Measurements from ENCODE around the gene ST6GALNAC6.

The ST6GALNAC6 gene

GRCh38 chr9:127930231-127931091 is 31.1 kb upstream of the ST6GALNAC6 start, which contains the start of gene PIP5KL1:
Gene PIP5KL1 (minus strand): TSS chr9:127930777. CDS start chr9:127930752, 25 bp downstream.
- Histone ChIP-seq H3K9me3 (no peaks in the 10 kb centered on the region), H3K36me3 (peaks cover 2% of the 10 kb centered on the region), H3K27me3 (peaks cover 67% of the 10 kb centered on the region), H3K4me3 (ENCODE audit: low read depth in 1 of 2, low read length in 1 of 2) (peak within 1 kb of the TSS; percentile 45 to 65), H3K4me1 (ENCODE audit: control insufficient read depth in 1 of 2, insufficient read depth in 1 of 2, low read depth in 1 of 2, low read length in 1 of 2) (peaks cover 23 to 28% of the 10 kb centered on the region in 2 experiments), H3K27ac (no peak within 1 kb of the TSS)
- TF ChIP-seq, protein P1, sequence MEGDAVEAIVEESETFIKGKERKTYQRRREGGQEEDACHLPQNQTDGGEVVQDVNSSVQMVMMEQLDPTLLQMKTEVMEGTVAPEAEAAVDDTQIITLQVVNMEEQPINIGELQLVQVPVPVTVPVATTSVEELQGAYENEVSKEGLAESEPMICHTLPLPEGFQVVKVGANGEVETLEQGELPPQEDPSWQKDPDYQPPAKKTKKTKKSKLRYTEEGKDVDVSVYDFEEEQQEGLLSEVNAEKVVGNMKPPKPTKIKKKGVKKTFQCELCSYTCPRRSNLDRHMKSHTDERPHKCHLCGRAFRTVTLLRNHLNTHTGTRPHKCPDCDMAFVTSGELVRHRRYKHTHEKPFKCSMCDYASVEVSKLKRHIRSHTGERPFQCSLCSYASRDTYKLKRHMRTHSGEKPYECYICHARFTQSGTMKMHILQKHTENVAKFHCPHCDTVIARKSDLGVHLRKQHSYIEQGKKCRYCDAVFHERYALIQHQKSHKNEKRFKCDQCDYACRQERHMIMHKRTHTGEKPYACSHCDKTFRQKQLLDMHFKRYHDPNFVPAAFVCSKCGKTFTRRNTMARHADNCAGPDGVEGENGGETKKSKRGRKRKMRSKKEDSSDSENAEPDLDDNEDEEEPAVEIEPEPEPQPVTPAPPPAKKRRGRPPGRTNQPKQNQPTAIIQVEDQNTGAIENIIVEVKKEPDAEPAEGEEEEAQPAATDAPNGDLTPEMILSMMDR (IDR thresholded peaks at IDR 0.05), result no peak

- peaks cover 75% of the 10 kb centered on the region for H3K27me3 ChIP-seq
- TF ChIP-seq, protein P1 (IDR thresholded peaks at IDR 0.05), result no peak
- H3K4me1 ChIP-seq (ENCODE audit: control insufficient read depth in 1 of 2, insufficient read depth in 1 of 2, low read depth in 1 of 2, low read length in 1 of 2), result peaks cover 19 to 28% of the 10 kb centered on the region in 2 experiments
- no peak overlapping the region for H3K4me3 ChIP-seq (ENCODE audit: low read depth in 1 of 2, low read length in 1 of 2)
- no peaks in the 10 kb centered on the region for H3K36me3 ChIP-seq
- H3K27ac ChIP-seq, result no peak overlapping the region
- no peaks in the 10 kb centered on the region for H3K9me3 ChIP-seq
These were observed 30.2 kb upstream of the ST6GALNAC6 start for GRCh38 chr9:127929625-127929979.

GRCh38 chr9:127928676-127929624 is 29.5 kb upstream of the ST6GALNAC6 start:
- Histone ChIP-seq H3K36me3 (no peaks in the 10 kb centered on the region), H3K27me3 (peaks cover 82% of the 10 kb centered on the region), H3K4me3 (ENCODE audit: low read depth in 1 of 2, low read length in 1 of 2) (no peak overlapping the region), H3K27ac (no peak overlapping the region), H3K9me3 (no peaks in the 10 kb centered on the region), H3K4me1 (ENCODE audit: control insufficient read depth in 1 of 2, insufficient read depth in 1 of 2, low read depth in 1 of 2, low read length in 1 of 2) (peaks cover 19 to 28% of the 10 kb centered on the region in 2 experiments)
- TF ChIP-seq, protein P1 (IDR thresholded peaks at IDR 0.05), result no peak

DNA sequence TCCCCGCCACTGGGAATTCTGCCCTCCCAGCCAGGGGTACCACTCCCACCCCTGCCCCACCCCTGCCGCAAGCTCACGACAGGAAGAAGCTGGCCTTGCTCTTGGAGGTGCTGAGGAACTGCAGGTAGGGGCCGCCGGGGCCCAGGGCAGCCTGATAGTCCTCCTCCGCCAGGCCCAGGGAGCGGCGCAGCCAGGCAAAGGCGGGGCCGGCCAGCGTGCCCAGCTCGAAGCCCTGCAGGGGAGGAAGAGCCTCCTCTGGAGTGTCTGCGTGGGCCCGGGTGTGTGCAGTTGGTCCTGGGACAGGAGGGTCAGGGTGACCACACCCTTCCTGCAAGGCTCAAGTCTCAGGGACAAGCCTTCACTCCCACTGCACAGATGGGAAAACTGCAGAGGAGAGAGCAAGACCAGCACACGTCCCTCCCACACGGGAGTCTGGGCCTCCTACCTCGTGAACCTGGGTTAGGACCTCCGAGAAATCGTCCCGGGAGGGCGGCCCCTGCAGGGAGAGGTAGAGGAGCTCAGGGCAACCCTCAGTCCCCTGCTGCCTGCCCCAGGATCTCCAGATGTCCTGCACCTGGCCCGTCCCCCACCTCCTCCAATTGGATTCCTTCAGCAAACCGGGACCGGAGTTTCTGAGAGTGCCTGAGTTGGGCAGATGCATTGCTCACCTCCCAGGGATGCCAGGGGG is 28.7 kb upstream of the ST6GALNAC6 start:
- Histone ChIP-seq H3K36me3 (no peaks in the 10 kb centered on the region), H3K27me3 (peaks cover 90% of the 10 kb centered on the region), H3K9me3 (no peaks in the 10 kb centered on the region), H3K27ac (no peak overlapping the region), H3K4me1 (ENCODE audit: control insufficient read depth in 1 of 2, insufficient read depth in 1 of 2, low read depth in 1 of 2, low read length in 1 of 2) (peaks cover 19 to 28% of the 10 kb centered on the region in 2 experiments), H3K4me3 (ENCODE audit: low read depth in 1 of 2, low read length in 1 of 2) (peak overlapping the region in 1 of 2 experiments; percentile 34)
- TF ChIP-seq, protein P1 (IDR thresholded peaks at IDR 0.05), result no peak

Measured in neutrophil (primary cell).